Activated T-cell treated with anti-CD3 and anti-CD28 coated beads for 24 hours (primary cell): ENCODE measurements around the gene POTEF.
"Not testable (repeated sequence)": the region's sequence is repeated elsewhere in the genome, so short reads cannot be mapped to it uniquely, and the experiment has no call there.

Experiments
- DNase-seq: peaks from one replicate; pipeline ENCODE4 v3.0.0-alpha.2; 2020; ENCODE audit warnings: low read depth

The POTEF gene

GRCh38 chr2:130129120-130129829 lies at the start of gene POTEF:
Gene POTEF, minus strand, starts transcription at chr2:130129222. Its CDS starts 8,707 bp downstream, at chr2:130120515.
- not testable (repeated sequence) for DNase-seq

GRCh38 chr2:130174866-130175265 lies 45.8 kb upstream of the POTEF start:
- DNase-seq: not testable (repeated sequence)

DNA sequence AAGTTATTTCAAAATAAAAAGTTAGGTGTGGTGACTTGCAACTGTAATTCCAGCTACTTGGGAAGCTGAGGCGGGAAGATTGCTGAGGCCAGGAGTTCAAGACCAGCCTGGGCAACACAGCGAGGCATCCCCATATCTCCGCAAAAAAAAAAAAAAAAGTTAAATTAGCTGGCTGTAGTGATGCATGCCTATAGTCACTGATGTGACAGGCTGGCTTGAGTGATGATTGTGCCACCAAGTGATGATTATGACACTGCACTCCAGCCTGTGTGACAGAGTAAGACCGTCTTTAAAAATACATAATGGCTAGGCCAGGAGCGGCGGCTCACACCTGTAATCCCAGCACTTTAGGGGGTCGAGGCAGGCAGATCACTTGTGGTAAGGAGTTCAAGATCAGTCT lies 40.9 kb upstream of the POTEF start:
- no peak for DNase-seq

DNA sequence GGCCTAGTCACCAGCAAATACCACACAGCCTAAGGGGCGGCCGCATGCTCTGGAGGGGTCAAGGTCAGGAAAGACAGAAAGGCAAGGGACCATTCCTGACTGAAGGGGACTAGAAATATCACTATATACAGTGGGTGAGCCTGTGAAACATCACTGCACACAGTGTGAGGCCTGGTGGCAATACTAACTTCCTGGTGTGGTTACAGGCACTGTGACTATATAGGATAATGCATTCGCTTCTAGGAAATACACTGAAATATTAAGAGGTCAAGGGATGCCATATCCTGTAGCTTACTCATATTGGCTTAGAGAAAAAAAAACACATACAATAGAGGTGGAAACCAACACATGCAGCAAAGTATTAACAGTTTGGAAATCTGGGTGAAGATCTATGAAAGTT lies 40.1 kb upstream of the POTEF start:
- not testable (repeated sequence) for DNase-seq

GRCh38 chr2:130166611-130167010 lies 37.6 kb upstream of the POTEF start:
- not testable (repeated sequence) for DNase-seq

DNA sequence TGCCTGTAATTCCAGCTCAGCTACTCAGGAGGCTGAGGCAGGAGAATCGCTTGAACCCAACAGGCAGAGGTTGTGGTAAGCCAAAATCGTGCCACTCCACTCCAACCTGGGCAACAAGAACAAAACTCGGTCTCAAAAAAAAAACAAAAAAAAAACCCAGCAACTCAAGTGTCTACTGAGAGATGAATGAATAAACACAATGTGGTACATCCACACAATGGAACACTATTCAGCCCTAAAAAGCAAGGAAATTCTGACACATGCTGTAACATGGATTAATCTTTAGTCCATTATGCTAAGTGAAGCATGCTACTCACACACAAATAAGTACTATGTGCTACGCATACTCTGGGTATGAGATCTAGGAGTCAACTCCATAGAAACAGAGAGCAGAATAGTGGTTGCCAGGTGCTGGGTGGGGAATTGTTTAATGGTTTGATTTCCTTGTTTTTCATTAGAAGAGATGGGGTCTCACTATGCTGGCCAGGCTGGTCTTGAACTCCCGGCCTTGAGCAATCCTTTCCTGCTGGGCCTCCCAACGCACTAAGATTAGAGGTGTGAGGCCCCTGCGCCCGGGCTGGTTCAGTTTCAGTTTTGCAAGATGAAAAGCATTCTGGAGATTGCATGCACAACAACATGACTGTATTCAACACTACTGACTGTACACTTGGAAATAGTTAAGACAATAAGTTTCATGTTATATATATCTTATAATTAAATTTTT lies 36.4 kb upstream of the POTEF start:
- no peak for DNase-seq

DNA sequence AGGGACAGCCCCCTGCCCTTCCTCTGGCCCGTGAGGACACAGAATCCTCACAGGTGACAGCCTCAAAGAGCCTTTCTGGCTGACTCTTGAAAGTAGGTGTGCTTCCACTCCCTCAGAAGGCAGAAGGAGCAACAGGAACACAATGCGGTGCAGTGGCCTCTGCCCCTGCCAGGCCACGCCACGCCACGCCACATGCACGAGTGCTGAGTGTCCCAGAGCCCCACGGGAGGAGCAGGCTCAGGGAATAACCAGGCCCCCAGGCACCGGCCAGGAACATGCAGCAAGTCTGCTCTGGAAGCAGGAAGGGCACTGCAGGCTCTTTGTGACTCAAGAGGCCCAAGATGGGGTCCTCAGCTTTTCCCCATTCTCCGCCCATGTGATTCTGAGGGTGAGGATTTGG lies 33.9 kb upstream of the POTEF start:
- no peak for DNase-seq

- DNase-seq: not testable (repeated sequence)
Observed at GRCh38 chr2:130162486-130162885, 33.5 kb upstream of the POTEF start.

GRCh38 chr2:130160838-130161705 lies 32.0 kb upstream of the POTEF start:
- DNase-seq: not testable (repeated sequence)

- no peak for DNase-seq
Observed at GRCh38 chr2:130160131-130160530, 31.1 kb upstream of the POTEF start.

- not testable (repeated sequence) for DNase-seq
Observed at GRCh38 chr2:130159376-130159775, 30.4 kb upstream of the POTEF start.

DNA sequence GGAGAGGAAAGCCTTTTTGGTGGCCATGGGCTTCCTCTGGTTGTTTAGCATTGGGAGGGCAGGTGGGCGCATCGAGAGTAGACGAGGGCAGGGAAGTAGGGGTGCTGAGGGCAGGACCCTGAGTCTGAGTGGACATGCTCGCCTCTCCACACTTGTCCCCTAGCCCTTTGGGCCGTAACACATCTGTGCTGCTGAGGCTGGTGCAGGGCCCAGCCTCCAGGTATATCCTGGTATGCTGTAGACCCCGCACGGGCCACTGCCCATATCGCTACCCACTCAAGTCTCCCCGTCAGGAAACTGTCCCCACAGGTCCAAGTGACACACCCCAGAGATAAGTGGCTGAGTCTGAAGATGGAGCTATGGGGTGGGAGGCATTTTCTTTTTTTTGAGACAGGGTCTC lies 29.6 kb upstream of the POTEF start:
- no peak for DNase-seq

- not testable (repeated sequence) for DNase-seq
Observed at GRCh38 chr2:130157825-130158514, 28.9 kb upstream of the POTEF start.

DNA sequence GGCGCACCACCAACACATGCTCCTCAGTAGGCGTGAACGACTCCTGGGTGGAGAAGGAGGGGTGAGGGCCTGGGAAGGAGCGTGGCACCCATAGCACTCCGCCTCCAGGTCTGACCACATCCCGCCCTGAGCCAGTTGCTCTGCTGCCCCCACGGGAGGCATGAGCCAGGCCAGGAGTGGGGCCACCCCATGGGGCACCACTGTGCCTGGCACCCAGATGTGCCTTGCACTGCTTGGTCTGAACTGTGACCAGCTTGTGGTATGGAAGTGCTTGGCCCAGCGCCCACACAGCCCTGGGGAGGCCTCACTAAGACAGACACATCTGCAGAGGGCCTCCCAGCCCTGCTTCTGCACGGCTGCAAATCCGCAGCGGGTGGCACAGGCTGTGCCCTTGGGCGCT lies 28.3 kb upstream of the POTEF start:
- not testable (repeated sequence) for DNase-seq

DNA sequence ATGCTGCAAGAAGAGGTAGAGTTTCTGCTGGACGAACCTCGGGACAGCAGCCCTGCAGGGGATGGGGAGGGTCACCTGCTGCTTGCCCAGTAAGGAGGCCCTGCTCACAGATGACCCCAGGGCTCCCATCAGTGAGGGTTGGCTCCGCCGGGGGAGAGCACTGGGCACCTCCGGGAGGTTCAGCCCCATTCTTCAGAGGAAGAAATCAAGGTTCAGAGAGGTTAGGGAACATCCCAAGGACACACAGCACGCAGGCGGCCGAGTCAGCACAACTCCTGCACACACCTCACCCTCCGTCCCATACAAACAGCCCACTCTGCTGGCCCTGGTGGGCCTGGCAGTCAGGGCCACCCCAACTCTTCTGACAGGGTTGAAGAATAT lies 27.6 kb upstream of the POTEF start:
- DNase-seq: no peak

DNA sequence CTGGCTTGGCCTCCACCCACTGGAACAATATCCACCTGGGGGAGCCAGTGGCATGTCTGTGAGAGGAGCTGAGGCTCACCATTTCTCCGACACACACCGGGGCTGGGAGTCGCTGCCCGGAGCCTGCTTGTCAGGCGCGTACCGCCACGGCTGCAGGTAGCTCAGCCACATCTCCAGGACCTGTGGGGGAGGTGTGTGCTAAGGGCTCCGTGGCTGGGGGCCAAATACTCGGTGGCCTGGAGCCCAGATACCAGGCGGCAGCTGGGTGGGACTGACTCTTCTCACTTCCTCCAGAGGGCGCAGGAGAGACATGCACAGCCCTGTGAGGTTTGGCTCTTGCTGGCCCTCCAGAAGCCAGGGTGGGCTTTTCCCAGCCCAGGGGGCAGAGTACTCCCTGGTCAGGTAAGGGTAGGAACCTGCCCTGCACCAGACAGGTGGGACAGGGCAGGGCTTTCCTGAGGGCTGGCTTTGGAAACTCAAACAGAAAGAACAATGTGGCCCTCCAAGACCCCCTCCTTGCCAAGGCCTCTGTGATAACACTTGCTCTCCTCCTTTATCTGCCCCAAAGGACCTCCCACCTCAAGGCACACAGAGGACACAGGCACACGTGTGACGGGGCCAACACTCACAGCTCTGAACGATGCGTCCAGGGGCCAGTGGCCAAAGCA lies 27.1 kb upstream of the POTEF start:
- not testable (repeated sequence) for DNase-seq

- no peak for DNase-seq
Observed at GRCh38 chr2:130154773-130155765, 26.0 kb upstream of the POTEF start.

DNA sequence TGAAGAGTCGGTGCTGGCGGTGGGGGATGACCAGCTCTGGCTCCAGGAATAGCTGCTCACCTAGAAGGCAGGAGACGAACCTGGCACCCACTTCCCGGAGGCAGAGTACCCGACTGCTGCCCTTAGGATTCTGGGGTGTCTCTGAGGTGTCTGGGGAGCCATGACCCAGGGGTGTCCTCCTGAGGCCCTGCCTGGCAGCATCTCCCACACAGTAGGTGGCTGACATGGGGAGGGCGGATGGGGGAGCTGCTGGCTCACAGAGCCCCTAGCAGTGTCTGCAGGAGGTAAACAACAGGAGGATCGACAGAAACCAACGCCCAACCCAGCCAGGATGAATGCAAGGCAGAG lies 25.4 kb upstream of the POTEF start:
- not testable (repeated sequence) for DNase-seq

GRCh38 chr2:130153721-130154422 lies 24.9 kb upstream of the POTEF start:
- DNase-seq: not testable (repeated sequence)
